Fibroblast of pulmonary artery (primary cell): ENCODE measurements around the gene PRKCH.

Experiments
- DNase-seq: peaks from one replicate; pipeline ENCODE4 v3.0.0-alpha.2; 2010; ENCODE audit warnings: low read depth
- H3K4me3 ChIP-seq: replicated peaks from 2 replicates; pipeline ENCODE4 v1.5.1; 2011; ENCODE audit warnings: low read depth, mild to moderate bottlenecking, control low read depth, low read length, moderate library complexity
- TF ChIP-seq, protein P1 (sequence below): IDR thresholded peaks from 2 replicates; pipeline ENCODE4 v1.5.1; 2011; ENCODE audit warnings: mild to moderate bottlenecking, control low read depth, low read length, inconsistent platforms; ENCODE audit errors: missing control alignments

The PRKCH gene

DNA sequence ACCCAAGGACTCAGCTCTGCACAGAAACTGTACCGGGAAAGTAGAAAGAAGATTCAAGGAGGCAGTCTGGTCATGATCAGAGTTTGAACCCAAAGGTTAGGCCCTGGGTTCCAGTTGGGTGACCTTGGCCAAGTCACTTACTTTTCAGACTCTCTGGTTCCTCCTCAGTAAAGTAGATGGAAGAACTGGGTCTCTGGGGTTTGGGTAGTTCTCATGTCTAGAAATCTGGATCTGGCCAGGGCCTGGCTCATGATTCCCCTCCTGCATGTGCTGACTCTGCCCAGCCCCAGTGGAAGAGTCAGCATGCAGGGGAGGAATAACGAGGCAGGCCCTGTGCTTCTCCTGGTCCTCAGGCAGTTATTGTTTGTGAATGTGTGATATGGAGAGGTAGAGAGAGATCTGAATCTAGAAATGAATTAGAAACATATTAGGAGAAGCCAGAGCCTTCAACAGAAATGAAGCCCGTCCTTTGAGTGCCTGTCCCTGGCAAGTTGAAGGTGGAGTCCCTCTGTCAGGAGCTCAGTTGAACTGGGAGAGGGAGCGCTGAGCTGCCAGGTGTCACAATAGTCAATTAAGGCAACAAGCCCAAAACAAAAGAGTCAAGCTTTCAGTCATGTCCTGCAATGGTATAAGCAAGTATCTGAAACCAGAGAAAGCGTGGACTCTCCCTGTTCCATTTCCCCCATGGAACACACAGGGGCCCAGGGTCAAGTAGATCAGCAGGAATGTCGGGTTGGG lies 242.7 kb downstream of the PRKCH start:
- H3K4me3 ChIP-seq: no peak overlapping the region

DNA sequence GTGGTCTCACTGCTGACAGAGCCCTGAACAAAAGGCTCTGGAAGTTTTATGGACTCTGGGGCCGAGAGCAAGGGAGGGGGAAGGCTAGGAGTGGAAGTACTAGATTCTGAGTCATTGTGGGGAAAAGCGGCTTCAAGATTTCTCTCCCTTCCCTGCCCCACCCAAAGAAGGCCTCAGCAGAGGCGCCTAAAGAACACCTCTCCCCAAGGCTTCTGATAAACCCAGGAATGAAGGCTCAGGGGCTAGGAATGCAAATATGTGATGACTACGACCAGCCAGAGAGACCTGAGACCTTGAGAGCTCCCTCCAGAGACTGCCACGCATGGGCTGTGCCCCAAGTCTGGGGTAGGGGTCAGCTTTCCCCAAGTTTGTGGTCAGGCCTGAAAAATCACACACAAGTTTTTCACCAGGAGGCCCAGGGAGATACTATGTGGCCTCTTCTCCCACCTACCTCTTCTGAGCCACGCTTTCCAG lies 243.3 kb downstream of the PRKCH start:
- peak; percentile 92 for DNase-seq
- TF ChIP-seq, protein P1, sequence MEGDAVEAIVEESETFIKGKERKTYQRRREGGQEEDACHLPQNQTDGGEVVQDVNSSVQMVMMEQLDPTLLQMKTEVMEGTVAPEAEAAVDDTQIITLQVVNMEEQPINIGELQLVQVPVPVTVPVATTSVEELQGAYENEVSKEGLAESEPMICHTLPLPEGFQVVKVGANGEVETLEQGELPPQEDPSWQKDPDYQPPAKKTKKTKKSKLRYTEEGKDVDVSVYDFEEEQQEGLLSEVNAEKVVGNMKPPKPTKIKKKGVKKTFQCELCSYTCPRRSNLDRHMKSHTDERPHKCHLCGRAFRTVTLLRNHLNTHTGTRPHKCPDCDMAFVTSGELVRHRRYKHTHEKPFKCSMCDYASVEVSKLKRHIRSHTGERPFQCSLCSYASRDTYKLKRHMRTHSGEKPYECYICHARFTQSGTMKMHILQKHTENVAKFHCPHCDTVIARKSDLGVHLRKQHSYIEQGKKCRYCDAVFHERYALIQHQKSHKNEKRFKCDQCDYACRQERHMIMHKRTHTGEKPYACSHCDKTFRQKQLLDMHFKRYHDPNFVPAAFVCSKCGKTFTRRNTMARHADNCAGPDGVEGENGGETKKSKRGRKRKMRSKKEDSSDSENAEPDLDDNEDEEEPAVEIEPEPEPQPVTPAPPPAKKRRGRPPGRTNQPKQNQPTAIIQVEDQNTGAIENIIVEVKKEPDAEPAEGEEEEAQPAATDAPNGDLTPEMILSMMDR: no peak
- no peak overlapping the region for H3K4me3 ChIP-seq

More for the DNA sequence above, 242.7 kb downstream of the PRKCH start:
- no peak for DNase-seq
- TF ChIP-seq, protein P1: no peak

DNA sequence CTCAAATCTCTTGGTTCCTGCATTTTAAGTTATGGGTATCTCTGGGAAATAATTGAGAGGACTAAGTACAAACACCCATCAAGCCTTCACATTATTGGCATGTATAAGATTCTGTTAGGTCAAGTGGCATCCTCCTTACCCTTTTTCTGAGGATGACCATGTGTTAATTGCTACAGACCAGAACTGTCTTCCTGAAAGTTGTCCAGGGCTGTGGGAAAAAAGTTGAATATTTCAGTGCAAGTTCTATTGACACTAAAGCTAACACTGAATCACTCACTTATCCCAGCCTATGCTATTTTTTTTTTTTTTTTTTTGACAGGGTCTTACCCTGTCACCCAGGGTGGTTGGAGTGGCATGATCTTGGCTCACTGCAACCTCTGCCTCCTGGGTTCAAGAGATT lies 243.8 kb downstream of the PRKCH start:
- no peak overlapping the region for H3K4me3 ChIP-seq
- TF ChIP-seq, protein P1: no peak
- no peak for DNase-seq

DNA sequence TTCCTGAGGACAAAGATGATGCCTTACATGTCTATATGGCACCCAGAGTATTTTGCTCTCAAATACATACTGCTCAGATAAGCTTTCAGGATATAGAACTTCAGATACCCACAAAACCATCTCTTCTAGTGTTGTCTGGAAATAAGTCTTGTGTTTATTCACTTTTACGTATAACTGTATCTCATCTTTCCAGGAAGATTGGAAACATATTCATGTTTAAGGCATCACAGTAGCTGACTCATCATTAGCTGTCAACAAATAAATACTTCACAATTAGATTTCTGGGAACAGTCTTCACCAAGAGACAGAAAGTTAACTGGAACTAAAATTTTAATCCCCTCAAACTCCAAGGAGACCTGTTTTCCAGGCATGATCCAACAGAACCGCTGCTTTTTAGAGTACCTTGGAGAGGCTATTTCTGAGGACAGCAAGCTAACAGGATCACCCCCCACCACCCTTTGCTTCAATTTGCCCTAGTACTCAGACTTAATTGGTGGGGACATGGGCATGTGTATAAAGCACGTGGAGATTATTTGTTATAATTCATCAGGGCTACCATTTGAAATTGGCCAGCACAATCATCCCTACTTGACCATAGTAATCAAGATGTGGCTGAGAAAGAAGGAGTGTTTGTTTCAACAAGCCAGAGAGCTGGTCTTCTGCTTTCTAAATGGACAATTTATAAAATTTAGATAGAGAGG lies 244.6 kb downstream of the PRKCH start:
- no peak overlapping the region for H3K4me3 ChIP-seq
- TF ChIP-seq, protein P1: no peak
- peak; percentile 93 for DNase-seq

DNA sequence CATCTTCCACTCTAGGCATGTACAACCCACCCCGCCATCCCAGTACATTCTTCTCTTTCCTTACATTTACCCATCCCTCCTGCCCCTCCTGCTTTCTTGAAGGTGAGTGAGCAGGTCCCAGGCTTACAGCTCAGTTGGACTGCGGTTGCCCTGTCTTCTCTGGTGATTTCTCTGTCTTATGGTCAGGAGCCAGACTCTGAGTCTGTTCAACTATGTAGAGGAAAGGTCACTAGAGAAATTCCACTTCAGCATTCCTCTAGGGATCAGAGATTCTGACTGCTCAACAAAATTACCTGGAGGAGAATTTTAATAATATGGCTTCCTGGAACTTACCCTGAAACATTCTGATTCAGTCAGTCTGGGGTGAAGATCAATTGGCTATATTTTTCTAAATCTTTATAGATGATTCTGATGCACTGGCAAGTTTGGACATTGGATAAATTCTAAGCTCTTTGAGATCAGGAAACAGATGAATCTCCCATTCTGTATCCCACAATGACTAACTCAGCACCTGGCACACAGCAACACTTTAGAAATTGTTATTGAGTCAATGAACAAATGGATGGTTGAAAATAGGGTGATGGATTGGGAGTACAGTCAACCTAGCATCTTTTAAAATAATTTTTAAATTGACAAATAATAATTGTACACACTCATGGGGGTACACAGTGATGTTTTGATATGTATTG lies 245.3 kb downstream of the PRKCH start:
- H3K4me3 ChIP-seq: no peak overlapping the region
- TF ChIP-seq, protein P1: no peak
- peak; percentile 71 for DNase-seq

DNA sequence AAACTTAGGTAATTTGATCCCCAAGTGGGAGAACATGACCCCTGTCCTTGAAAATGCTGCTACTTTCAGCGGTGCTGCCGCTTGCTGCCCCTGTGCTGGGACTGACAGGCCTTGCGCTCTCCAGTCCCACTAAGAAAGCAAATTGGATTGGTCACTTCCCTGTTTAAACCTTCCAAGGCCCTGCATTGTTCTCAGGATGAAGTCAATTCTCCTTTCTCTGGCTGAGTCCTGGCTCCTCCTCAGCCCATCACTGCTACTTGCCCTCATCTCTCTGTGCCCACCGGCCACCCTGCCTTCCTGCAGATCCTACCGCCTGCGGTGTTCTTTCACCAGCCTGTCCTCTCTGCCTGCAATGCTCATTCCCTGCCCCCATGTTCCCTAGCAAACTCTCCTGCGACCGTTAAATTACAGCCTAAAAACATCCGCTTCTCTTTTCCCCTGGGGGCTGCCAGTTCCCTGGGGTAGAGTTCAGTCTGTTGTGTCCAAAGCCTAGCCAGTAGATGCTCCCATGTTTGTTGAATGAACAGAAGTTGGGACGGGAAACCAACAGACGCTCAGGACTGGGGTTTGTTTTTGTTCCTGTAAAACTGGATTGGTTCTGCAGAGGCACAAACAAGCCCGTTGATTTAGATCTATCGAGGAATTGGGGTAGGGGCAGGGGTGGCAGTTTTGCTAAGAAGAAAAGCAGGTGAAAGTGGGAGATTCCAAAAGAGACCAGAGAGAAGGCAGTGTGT lies 246.6 kb downstream of the PRKCH start:
- no peak overlapping the region for H3K4me3 ChIP-seq
- TF ChIP-seq, protein P1: no peak
- no peak for DNase-seq
